Mucosa of gallbladder (tissue), 1 donor: Measurements from ENCODE around the gene MAMDC2. TPM values are rescaled to one million over a fixed set of nuclear protein-coding genes. Genes with fewer than 3 reads are reported as not detected.

ENCODE experiments used
- DNase-seq: peaks from one replicate; pipeline ENCODE4 v3.0.0-alpha.2; 2020; ENCODE audit warnings: low spot score
- total RNA-seq: library from RNA; stranded (reverse); gene quantifications from one replicate; pipeline ENCODE4 v1.2.1, GENCODE V29; 2021
- donor health status: DM: no; HTN: no; CAD: no.

The MAMDC2 gene
- total RNA-seq, 1 donor from 2014 or later = 38.9 TPM

DNA sequence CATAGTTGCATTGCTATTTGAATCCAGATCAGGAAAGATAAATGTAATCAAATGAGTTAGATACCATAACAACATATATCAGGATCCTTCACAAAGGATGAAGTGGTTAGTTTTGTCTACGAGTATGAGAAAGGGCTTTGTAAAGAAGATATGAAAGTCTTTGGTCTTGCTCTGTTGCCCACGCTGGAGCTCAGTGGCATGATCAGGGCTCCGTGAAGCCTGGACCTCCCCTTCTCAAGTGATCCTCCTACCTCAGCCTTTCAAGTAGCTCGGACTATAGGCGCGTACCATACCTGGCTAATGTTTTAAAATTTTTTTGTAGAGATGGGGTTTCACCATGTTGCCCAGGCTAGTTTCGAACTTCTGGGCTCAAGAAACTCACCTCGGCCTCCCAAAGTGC is 217.0 kb downstream of the MAMDC2 start:
- no peak for DNase-seq

DNA sequence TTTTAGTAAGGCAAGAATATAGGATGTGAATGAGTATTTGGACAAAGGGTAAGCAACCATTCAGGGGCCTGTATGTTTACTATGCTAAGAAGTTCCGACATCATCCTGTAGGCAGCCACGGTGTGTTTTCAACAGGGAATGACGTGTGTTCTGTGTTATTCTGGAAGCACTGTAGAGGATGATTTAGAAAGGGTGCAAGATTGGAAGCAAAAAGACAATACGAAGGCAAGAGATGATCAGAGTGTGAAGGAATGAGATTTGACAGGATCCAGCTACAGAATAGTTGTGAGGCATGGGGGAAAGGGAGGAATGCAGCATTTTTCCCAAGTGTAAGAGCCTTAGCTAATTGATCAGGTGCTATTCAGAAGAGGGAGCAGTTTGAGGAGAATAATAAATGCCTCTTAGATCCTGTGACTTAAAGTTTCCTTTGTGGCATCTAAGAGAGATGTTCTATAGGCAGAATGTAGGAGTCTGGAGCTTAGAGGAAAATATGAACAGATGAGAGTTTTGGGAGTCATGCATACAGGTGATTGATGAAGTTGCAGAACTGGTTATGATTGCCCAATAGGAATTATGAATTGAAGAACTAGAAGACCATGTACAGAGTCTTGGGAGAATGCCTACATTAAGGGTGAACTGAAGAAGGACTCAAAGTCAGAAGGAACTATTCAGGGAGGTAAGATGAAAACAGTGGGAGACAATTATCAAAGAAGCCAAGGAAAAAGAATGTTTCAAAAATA is 217.7 kb downstream of the MAMDC2 start:
- DNase-seq = no peak

DNA sequence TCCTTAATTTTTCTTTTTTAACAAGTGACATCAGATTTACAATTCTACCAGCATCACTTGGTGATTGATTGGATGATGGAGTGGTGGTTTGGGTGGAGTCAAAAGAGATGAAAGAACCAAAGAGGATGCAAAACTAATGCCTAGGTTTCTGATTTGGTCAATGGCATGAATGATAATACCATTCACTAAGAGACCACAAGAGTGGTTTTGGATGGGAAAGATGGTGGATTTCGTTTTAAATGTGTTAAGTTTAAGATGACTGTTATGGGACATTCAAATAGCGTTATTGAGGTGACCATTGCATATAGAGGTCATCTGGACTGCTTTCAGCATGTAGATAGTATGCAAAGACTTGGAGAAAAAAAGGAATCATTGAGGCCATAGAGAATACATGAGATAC is 218.7 kb downstream of the MAMDC2 start:
- no peak for DNase-seq

DNA sequence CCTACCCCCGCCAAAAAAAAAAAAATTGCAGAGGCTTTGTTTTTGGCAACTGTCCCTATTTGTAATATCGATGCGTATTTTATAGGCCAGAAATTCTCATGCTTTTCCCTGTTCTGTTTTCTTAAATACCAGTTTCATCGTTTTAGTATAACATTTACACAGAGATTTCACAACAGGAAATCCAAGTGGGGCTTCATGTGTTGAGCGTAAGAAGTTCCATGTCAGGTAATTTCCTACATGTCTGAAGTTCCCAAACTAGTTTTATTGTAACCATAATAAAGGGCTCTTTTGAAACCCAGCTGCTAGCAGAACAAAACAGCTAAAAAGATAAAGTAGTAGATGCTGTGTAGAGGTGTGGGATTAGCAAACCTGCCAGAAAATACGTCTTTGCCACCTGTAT is 219.3 kb downstream of the MAMDC2 start:
- no peak for DNase-seq

GRCh38 chr9:70263421-70263820 is 219.8 kb downstream of the MAMDC2 start:
- DNase-seq = no peak

Other genes with a start within 250 kb of the MAMDC2 start
- 0.43 TPM for gene CFAP95, start 223.0 kb upstream of the MAMDC2 start, total RNA-seq
- gene SMC5, start 215.1 kb downstream of the MAMDC2 start, total RNA-seq = 27.8 TPM